Transverse colon (tissue), 4 donors: ENCODE measurements around the gene TCF25. TPM values are rescaled to one million over a fixed set of nuclear protein-coding genes. Genes with fewer than 3 reads are reported as not detected.

Experiments
- DNase-seq: peaks from one replicate; pipeline ENCODE4 v3.0.0-alpha.2; 2019
- H3K27ac ChIP-seq, 4 donors: fragments of 200-600 bp; sonication (generic); 2 replicates each; pipeline ENCODE4 v1.5.1; 2016 to 2018; ENCODE audit warnings: inconsistent platforms in 4 of 4
- H3K27me3 ChIP-seq: fragments of 200-600 bp; sonication (generic); 2 replicates; pipeline ENCODE4 v1.5.1; 2017; ENCODE audit warnings: inconsistent platforms
- H3K36me3 ChIP-seq, 4 donors: fragments of 200-600 bp; sonication (generic); 2 replicates each; pipeline ENCODE4 v1.5.1; 2017 to 2019; ENCODE audit warnings: inconsistent platforms in 4 of 4
- H3K4me1 ChIP-seq, 4 donors: fragments of 200-600 bp; sonication (generic); 2 replicates each; pipeline ENCODE4 v1.5.1; 2017 to 2020; ENCODE audit warnings: inconsistent platforms in 4 of 4
- H3K4me3 ChIP-seq, 4 donors: fragments of 200-600 bp; sonication (generic); 1 replicate in 1 of 4; 2 replicates in 3 of 4; pipeline versions ENCODE4 v1.5.1 to v1.6.1; 2017 to 2019; ENCODE audit warnings: inconsistent platforms in 4 of 4
- H3K9me3 ChIP-seq, 2 donors: fragments of 200-600 bp; sonication (generic); 2 replicates each; pipeline ENCODE4 v1.5.1; 2017 to 2019; ENCODE audit warnings: inconsistent platforms in 2 of 2
- CTCF ChIP-seq, 5 experiments: fragments of 200-600 bp in 3 of 5; fragments of 450-650 bp in 2 of 5; sonication (generic) in 3 of 5; IDR thresholded peaks; 1 replicate in 2 of 5; 2 replicates in 3 of 5; pipeline ENCODE4 v1.5.1; 2016 to 2017; ENCODE audit warnings: antibody characterized with exemption in 5 of 5, inconsistent platforms in 3 of 5, mild to moderate bottlenecking in 2 of 5, moderate library complexity in 1 of 5
- EP300 ChIP-seq: sonication (generic); formaldehyde crosslinking; IDR thresholded peaks from one replicate; pipeline ENCODE4 v1.6.1; 2017; ENCODE audit warnings: antibody characterized with exemption, low read depth
- POLR2A ChIP-seq: fragments of 450-650 bp; IDR thresholded peaks from one replicate; pipeline ENCODE4 v1.6.1; 2016; ENCODE audit warnings: antibody characterized with exemption, mild to moderate bottlenecking, moderate library complexity
- POLR2AphosphoS5 ChIP-seq, 3 donors: sonication (generic); formaldehyde crosslinking; IDR thresholded peaks; one replicate each; pipeline ENCODE4 v1.6.1; 2016; ENCODE audit warnings: antibody characterized with exemption in 3 of 3
- WGBS, 2 donors: methylation state at CpG; one replicate each; pipeline ENCODE4 v1.1.5; 2018; ENCODE audit warnings: low coverage in 1 of 2; 5-methylcytosine and 5-hydroxymethylcytosine counted together
- in situ Hi-C, 4 donors: fragments of 200-750 bp; cut with MboI; loops; one replicate each; pipeline versions ENCODE4 v1.15.0 to v1.15.1; 2017; ENCODE audit warnings: low sequenced_read_pairs in 3 of 4, low pct_ligation_motif_present in 1 of 4, low pct_unique_long_range_greater_than_20kb in 1 of 4
- intact Hi-C: fragments of 100-400 bp; cut with DNase I; formaldehyde crosslinking; loops from one replicate; pipeline ENCODE4 v1.15.1; 2023; ENCODE audit warnings: low total_unique reads
- total RNA-seq, 4 donors: library from RNA; depleted of rRNA; stranded (reverse); fragments of >200 nt; gene quantifications; one replicate each; pipeline ENCODE4 v1.1.0, GENCODE V29; 2016

The TCF25 gene
- total RNA-seq, 4 donors from 2014 or later: 202 to 648 (median 354) TPM

- Histone ChIP-seq H3K27me3 (peaks cover 36% of the 10 kb centered on the region), H3K27ac (no peak overlapping the region), H3K4me1 (peaks cover 13 to 21% (median 15%) of the 10 kb centered on the region in 4 donors), H3K9me3 (no peaks in the 10 kb centered on the region), H3K4me3 (no peak overlapping the region), H3K36me3 (no peaks in the 10 kb centered on the region)
- in situ Hi-C loops (no loop called here), intact Hi-C loops (no loop called here)
- DNase-seq: no peak
- TF ChIP-seq CTCF (IDR thresholded peaks at IDR 0.05): no peak
- TF ChIP-seq POLR2AphosphoS5 (IDR thresholded peaks at IDR 0.05): no peak
- TF ChIP-seq POLR2A: no peak
- no peak for TF ChIP-seq EP300
- 46 to 50% methylated on average over 5 to 7 of the region's 7 CpGs for WGBS, 2 donors
Measured at GRCh38 chr16:89945654-89946053, 72.3 kb downstream of the TCF25 start.

- no peak for DNase-seq
- TF ChIP-seq POLR2AphosphoS5 (IDR thresholded peaks at IDR 0.05) (no peak), CTCF (IDR thresholded peaks at IDR 0.05) (no peak), POLR2A (no peak), EP300 (no peak)
- no peak overlapping the region for H3K27ac ChIP-seq
- WGBS, 2 donors: 60 to 79% methylated on average over 1 to 5 of the region's 5 CpGs
- no peaks in the 10 kb centered on the region for H3K36me3 ChIP-seq
- H3K9me3 ChIP-seq: no peaks in the 10 kb centered on the region
- in situ Hi-C loops: no loop called here
- intact Hi-C loops: no loop called here
- no peak overlapping the region for H3K4me3 ChIP-seq
- H3K27me3 ChIP-seq: peaks cover 36% of the 10 kb centered on the region
- H3K4me1 ChIP-seq: peaks cover 13 to 25% (median 15%) of the 10 kb centered on the region in 4 donors
Measured at GRCh38 chr16:89946515-89946914, 73.1 kb downstream of the TCF25 start.

- no peaks in the 10 kb centered on the region for H3K36me3 ChIP-seq
- WGBS, 2 donors: 60% methylated on average over 19 of the region's 55 CpGs; no CpG with 5 or more reads in 1 of the 2 donors
- H3K9me3 ChIP-seq: no peaks in the 10 kb centered on the region
- in situ Hi-C loops (no loop called here), intact Hi-C loops (no loop called here)
- H3K4me1 ChIP-seq: peaks cover 13 to 33% (median 15%) of the 10 kb centered on the region in 4 donors
- TF ChIP-seq EP300 (no peak), POLR2A (no peak), POLR2AphosphoS5 (IDR thresholded peaks at IDR 0.05) (no peak), CTCF (IDR thresholded peaks at IDR 0.05) (no peak)
- peaks cover 31% of the 10 kb centered on the region for H3K27me3 ChIP-seq
- peak overlapping the region; percentile 57 to 69 (median 64) for H3K4me3 ChIP-seq
- DNase-seq: no peak
- H3K27ac ChIP-seq: peak overlapping the region in 2 of 4 donors; percentile 45 to 63
Measured at GRCh38 chr16:89949121-89949742, 75.8 kb downstream of the TCF25 start.

- TF ChIP-seq EP300: no peak
- Histone ChIP-seq H3K36me3 (no peaks in the 10 kb centered on the region), H3K27ac (no peak overlapping the region), H3K4me1 (peaks cover 13 to 33% (median 15%) of the 10 kb centered on the region in 4 donors), H3K4me3 (peak overlapping the region in 2 of 4 donors; percentile 57 to 63), H3K27me3 (peaks cover 26% of the 10 kb centered on the region), H3K9me3 (no peaks in the 10 kb centered on the region)
- no peak for DNase-seq
- 86% methylated on average over 12 of the region's 12 CpGs; no CpG with 5 or more reads in 1 of the 2 donors for WGBS, 2 donors
- in situ Hi-C loops: no loop called here
- intact Hi-C loops: no loop called here
Measured at GRCh38 chr16:89949756-89950155, 76.4 kb downstream of the TCF25 start.

- no peak for DNase-seq
- Histone ChIP-seq H3K4me3 (no peak overlapping the region), H3K36me3 (no peaks in the 10 kb centered on the region), H3K4me1 (peaks cover 13 to 33% (median 15%) of the 10 kb centered on the region in 4 donors), H3K27me3 (peaks cover 9% of the 10 kb centered on the region), H3K9me3 (no peaks in the 10 kb centered on the region), H3K27ac (no peak overlapping the region)
- intact Hi-C loops (no loop called here), in situ Hi-C loops (no loop called here)
- TF ChIP-seq EP300 (no peak), POLR2A (no peak), POLR2AphosphoS5 (IDR thresholded peaks at IDR 0.05) (no peak), CTCF (IDR thresholded peaks at IDR 0.05) (no peak)
- 90% methylated on average over 5 of the region's 5 CpGs; no CpG with 5 or more reads in 1 of the 2 donors for WGBS, 2 donors
Measured at GRCh38 chr16:89951509-89951908, 78.1 kb downstream of the TCF25 start.
